Measurements from ENCODE around the gene C1QL4.

C1QL4 gene

GRCh38 chr12:49347311-49348193, 10.6 kb upstream of the C1QL4 start:
- DNase-seq (ENCODE audit: low read depth): peak; percentile 75

- no peak for DNase-seq (ENCODE audit: low read depth)
These were observed 9.8 kb upstream of the C1QL4 start, which contains the start of gene DNAJC22 for GRCh38 chr12:49346659-49347310. Gene DNAJC22, plus strand, starts transcription at chr12:49346888. Its CDS starts 1,985 bp downstream, at chr12:49348873.

GRCh38 chr12:49345825-49346658, 9.1 kb upstream of the C1QL4 start:
- no peak for DNase-seq (ENCODE audit: low read depth)

- DNase-seq (ENCODE audit: low read depth): no peak
These were observed 8.2 kb upstream of the C1QL4 start for GRCh38 chr12:49345051-49345824.

- no peak for DNase-seq (ENCODE audit: low read depth)
These were observed 7.6 kb upstream of the C1QL4 start for GRCh38 chr12:49344486-49345050.

- peak; percentile 47 for DNase-seq (ENCODE audit: low read depth)
These were observed 6.1 kb upstream of the C1QL4 start for GRCh38 chr12:49342914-49343731.

GRCh38 chr12:49342066-49342913, 5.3 kb upstream of the C1QL4 start:
- DNase-seq (ENCODE audit: low read depth): peak; percentile 86

- no peak for DNase-seq (ENCODE audit: low read depth)
These were observed 4.7 kb upstream of the C1QL4 start for GRCh38 chr12:49341777-49342065.

GRCh38 chr12:49340971-49341776, 4.2 kb upstream of the C1QL4 start:
- DNase-seq (ENCODE audit: low read depth): no peak

GRCh38 chr12:49340095-49340870, 3.3 kb upstream of the C1QL4 start:
- no peak for DNase-seq (ENCODE audit: low read depth)

- DNase-seq (ENCODE audit: low read depth): no peak
These were observed 2.5 kb upstream of the C1QL4 start for GRCh38 chr12:49339464-49339861.

- no peak for DNase-seq (ENCODE audit: low read depth)
These were observed 2.0 kb upstream of the C1QL4 start for GRCh38 chr12:49338830-49339463.

- DNase-seq (ENCODE audit: low read depth): no peak
These were observed 888 bp downstream of the C1QL4 start for GRCh38 chr12:49335955-49336644.

GRCh38 chr12:49335118-49335954, 1.7 kb downstream of the C1QL4 start:
- no peak for DNase-seq (ENCODE audit: low read depth)

- DNase-seq (ENCODE audit: low read depth): no peak
These were observed 2.3 kb downstream of the C1QL4 start for GRCh38 chr12:49334681-49335080.

- DNase-seq (ENCODE audit: low read depth): no peak
These were observed 2.8 kb downstream of the C1QL4 start for GRCh38 chr12:49334226-49334625.

Data from activated T-cell treated with anti-CD3 and anti-CD28 coated beads for 48 hours (primary cell).